Ovary (tissue), 9 donors: ENCODE data around the gene OR7A5. TPM values are rescaled to one million over a fixed set of nuclear protein-coding genes. Genes with fewer than 3 reads are reported as not detected.
"Not testable (repeated sequence)": the region's sequence is repeated elsewhere in the genome, so short reads cannot be mapped to it uniquely, and the experiment has no call there.

ENCODE experiments used
- DNase-seq, 5 donors: peaks; one replicate each; pipeline ENCODE4 v3.0.0-alpha.2; 2019 to 2020
- H3K27ac ChIP-seq, 2 donors: fragments of 200-600 bp; one replicate each; pipeline versions ENCODE4 v1.5.1 to v1.8.0; 2019 to 2022
- H3K27me3 ChIP-seq: fragments of 200-600 bp; one replicate; pipeline ENCODE4 v1.8.0; 2022
- H3K36me3 ChIP-seq: fragments of 200-600 bp; sonication (generic); one replicate; pipeline ENCODE4 v1.5.1; 2019
- H3K4me1 ChIP-seq: one replicate; pipeline ENCODE4 v1.8.1; 2013; ENCODE audit warnings: mild to moderate bottlenecking, moderate library complexity; ENCODE audit not compliant: insufficient read depth
- H3K4me3 ChIP-seq: fragments of 200-600 bp; sonication (generic); one replicate; pipeline ENCODE4 v1.5.1; 2017
- H3K9me3 ChIP-seq, 2 donors: fragments of 200-600 bp in 1 of 2; sonication (generic) in 1 of 2; one replicate each; pipeline versions ENCODE4 v1.5.1 to v1.8.1; 2013 to 2019; ENCODE audit warnings: mild to moderate bottlenecking in 1 of 2, moderate library complexity in 1 of 2
- CTCF ChIP-seq, 3 donors: fragments of 450-650 bp in 2 of 3; fragments of 200-600 bp in 1 of 3; IDR thresholded peaks; one replicate each; pipeline versions ENCODE4 v1.5.1 to v1.8.0; 2016 to 2022; ENCODE audit warnings: antibody characterized with exemption in 3 of 3, mild to moderate bottlenecking in 1 of 3
- EP300 ChIP-seq: sonication (generic); formaldehyde crosslinking; IDR thresholded peaks from one replicate; pipeline ENCODE4 v1.6.1; 2017; ENCODE audit warnings: antibody characterized with exemption
- POLR2A ChIP-seq: fragments of 450-650 bp; IDR thresholded peaks from one replicate; pipeline ENCODE4 v1.6.1; 2017; ENCODE audit warnings: antibody characterized with exemption, mild to moderate bottlenecking, moderate library complexity
- WGBS, 3 donors: extraction: QIAGEN DNeasy Blood & Tissue Kit in 1 of 3; methylation state at CpG; one replicate each; pipeline versions ENCODE4 v1.1.5 to v1.1.7; 2013 to 2017; 5-methylcytosine and 5-hydroxymethylcytosine counted together
- intact Hi-C, 4 donors: fragments of 100-400 bp; cut with DNase I; formaldehyde crosslinking; loops; one replicate each; pipeline versions ENCODE4 v1.11.0 to v1.15.1; 2022 to 2023
- polyA plus RNA-seq, 2 donors: library from polyadenylated mRNA; stranded (reverse); fragments of 200-250 nt in 1 of 2; fragments of 350-450 nt in 1 of 2; fragmentation: Illumina TruSeq in 1 of 2; extraction: RNeasy Lipid Tissue Mini Kit (QIAGEN cat#74804) in 1 of 2; gene quantifications; one replicate each; pipeline ENCODE4 v1.2.3, GENCODE V29; 2013 to 2014
- small RNA-seq: library from RNA; depleted of rRNA; stranded (forward); fragments of <200 nt; gene quantifications from one replicate; pipeline ENCODE3, GENCODE V24; 2016
- total RNA-seq, 7 donors: library from RNA; depleted of rRNA in 2 of 7; stranded (reverse); fragments of >200 nt in 2 of 7; fragmentation: NEBNext Ultra II Directional in 3 of 7; extraction: Animal tissue kit (Norgen Biotek cat#: 25700) in 3 of 7; gene quantifications; one replicate each; pipeline versions ENCODE4 v1.1.0 to v1.2.4, GENCODE V29; 2016 to 2023
- donor health status: DM: no; HTN: no; CAD: no; lungs with moderate emphysema.
- donor health status: DM: no; HTN: no; CAD: no.
- donor health status: Bipolar disorder and iron deficiency.
- donor health status: DM: yes; HTN: yes; CAD: no.
- donor health status: DM: no; HTN: no; CAD: no.
- donor health status: DM: yes; HTN: yes; CAD: no.

Gene OR7A5
- total and polyA plus RNA-seq, 9 donors, result 0.12 TPM; not detected in 7

- H3K4me1 ChIP-seq, result no peaks in the 10 kb centered on the region
- H3K4me3 ChIP-seq, result no peak overlapping the region
- no peaks in the 10 kb centered on the region for H3K36me3 ChIP-seq
- 39 to 46% (median 45%) methylated on average over 5 of the region's 5 CpGs for WGBS, 3 donors
- DNase-seq, result no peak
- H3K27me3 ChIP-seq, result no peaks in the 10 kb centered on the region
- no peak for TF ChIP-seq POLR2A
- no peak for TF ChIP-seq EP300
- TF ChIP-seq CTCF (IDR thresholded peaks at IDR 0.05), result no peak
- H3K9me3 ChIP-seq, result no peaks in the 10 kb centered on the region
- intact Hi-C loops, result no loop called here
- H3K27ac ChIP-seq, result no peak overlapping the region
Measured at GRCh38 chr19:14779151-14779550, 55.8 kb downstream of the OR7A5 start.

GRCh38 chr19:14778110-14778845, 56.7 kb downstream of the OR7A5 start, which contains the start of gene ADGRE2:
Gene ADGRE2 (minus strand): TSS chr19:14778560. CDS start chr19:14776756, 1,804 bp downstream.
- 68 to 72% (median 72%) methylated on average over 12 of the region's 12 CpGs for WGBS, 3 donors
- intact Hi-C loops, H3K27ac ChIP-seq, H3K4me3 ChIP-seq, H3K9me3 ChIP-seq, DNase-seq, H3K36me3 ChIP-seq, H3K27me3 ChIP-seq, H3K4me1 ChIP-seq: not testable (repeated sequence)

GRCh38 chr19:14777645-14778044, 57.3 kb downstream of the OR7A5 start:
- H3K4me1 ChIP-seq, DNase-seq, H3K36me3 ChIP-seq, H3K27ac ChIP-seq, H3K9me3 ChIP-seq, H3K27me3 ChIP-seq, intact Hi-C loops, H3K4me3 ChIP-seq: not testable (repeated sequence)
- WGBS, 3 donors, result 90 to 93% (median 91%) methylated on average over 4 of the region's 4 CpGs

Small RNA genes lying within 50 kb of the gene (small RNA-seq; reads per million reads assigned to genes)
- gene AC005255.1, result not detected

Other genes with a start within 250 kb of the OR7A5 start
- gene ADGRE3, start 160.3 kb downstream of the OR7A5 start, total RNA-seq, result under 1 TPM in 2 of 7 donors, not detected in 5; 0.13 to 0.15 TPM
- gene ADGRE3, start 160.3 kb downstream of the OR7A5 start, polyA plus RNA-seq, result under 1 TPM in 1 of 2 donors, not detected in 1; 0.43 TPM
- gene ZNF333, start 145.1 kb downstream of the OR7A5 start, total RNA-seq, result 10 to 100 TPM; 19.2 to 47.6 (median 35.0) TPM
- gene ZNF333, start 145.1 kb downstream of the OR7A5 start, polyA plus RNA-seq, result 10 to 100 TPM; 21.7 to 22.0 TPM
- gene ADGRE2, start 56.6 kb downstream of the OR7A5 start, total RNA-seq, result 1 to 10 TPM in 4 of 7 donors, under 1 TPM in 3; 0.45 to 4.2 (median 1.0) TPM
- 1 to 10 TPM in 1 of 2 donors, under 1 TPM in 1; 0.24 to 1.8 TPM for gene ADGRE2, start 56.6 kb downstream of the OR7A5 start, polyA plus RNA-seq
- gene OR7C1, start within 50 bp of the OR7A5 start, total RNA-seq, result under 1 TPM in 1 of 7 donors, not detected in 6; 0.05 TPM
- gene OR7C1, start within 50 bp of the OR7A5 start, polyA plus RNA-seq, result under 1 TPM in 1 of 2 donors, not detected in 1; 0.13 TPM
- gene OR7A10, start 13.7 kb upstream of the OR7A5 start, total RNA-seq, result not detected
- gene OR7A10, start 13.7 kb upstream of the OR7A5 start, polyA plus RNA-seq, result not detected
- not detected for gene OR7A17, start 50.9 kb upstream of the OR7A5 start, total RNA-seq
- gene OR7A17, start 50.9 kb upstream of the OR7A5 start, polyA plus RNA-seq, result not detected
- gene OR7C2, start 106.3 kb upstream of the OR7A5 start, total RNA-seq, result not detected
- not detected for gene OR7C2, start 106.3 kb upstream of the OR7A5 start, polyA plus RNA-seq
- gene SLC1A6, start 144.7 kb upstream of the OR7A5 start, total RNA-seq, result not detected
- gene SLC1A6, start 144.7 kb upstream of the OR7A5 start, polyA plus RNA-seq, result under 1 TPM in 1 of 2 donors, not detected in 1; 0.08 TPM
- gene CASP14, start 214.3 kb upstream of the OR7A5 start, total RNA-seq, result not detected
- gene CASP14, start 214.3 kb upstream of the OR7A5 start, polyA plus RNA-seq, result not detected
- gene OR1I1, start 247.0 kb upstream of the OR7A5 start, total RNA-seq, result not detected
- gene OR1I1, start 247.0 kb upstream of the OR7A5 start, polyA plus RNA-seq, result not detected